Endothelial cell of umbilical vein (primary cell): Measurements from ENCODE around the gene VIL1. TPM values are rescaled to one million over a fixed set of nuclear protein-coding genes. Genes with fewer than 3 reads are reported as not detected.

Source experiments
- BruUV-seq: library from RNA; stranded (reverse); fragments of 400-500 nt; replicated peaks from 2 replicates; lab custom pipeline; 2021; lab: Mats Ljungman, UMichigan
- CTCF ChIA-PET: fragments of 300-600, 350-600 bp; sonication (Branson Sonifier 250); formaldehyde crosslinking; loops from one replicate; lab custom pipeline; 2021; ENCODE audit warnings: antibody characterized with exemption, inconsistent platforms; lab: Charles Lee
- POLR2A ChIA-PET: fragments of 300-600, 350-600 bp; sonication (Branson Sonifier 250); formaldehyde crosslinking; loops from one replicate; lab custom pipeline; 2021; ENCODE audit warnings: antibody characterized with exemption, inconsistent platforms; lab: Charles Lee
- DNase-seq: peaks from one replicate; pipeline ENCODE4 v3.0.0-alpha.2; 2011; ENCODE audit warnings: low read depth, low spot score
- FAIRE-seq: peaks from 2 replicates; lab custom pipeline; 2011; peaks lifted over from hg19 to GRCh38; lab: Jason Lieb, UNC
- H2AFZ ChIP-seq: 2 replicates; pipeline ENCODE4 v1.6.0; 2012; ENCODE audit warnings: low read depth, low read length, control low read depth, inconsistent platforms
- H3K27ac ChIP-seq: 2 replicates; pipeline ENCODE4 v1.5.1; 2011; ENCODE audit warnings: low read depth, mild to moderate bottlenecking, control low read depth, low read length, moderate library complexity; ENCODE audit not compliant: insufficient read depth
- H3K27me3 ChIP-seq, 2 experiments: 2 replicates each; pipeline versions ENCODE4 v1.6.0 to v1.6.1; 2011; ENCODE audit warnings: low read length in 2 of 2, mixed read lengths in 1 of 2; ENCODE audit not compliant: control insufficient read depth in 2 of 2, insufficient read depth in 2 of 2
- H3K36me3 ChIP-seq, 2 experiments: 2 replicates in 1 of 2; 3 replicates in 1 of 2; pipeline ENCODE4 v1.5.1; 2011; ENCODE audit warnings: low read length in 2 of 2, mild to moderate bottlenecking in 1 of 2, moderate library complexity in 1 of 2; ENCODE audit not compliant: control insufficient read depth in 2 of 2, insufficient read depth in 2 of 2; ENCODE audit errors: extremely low read depth in 1 of 2
- H3K4me1 ChIP-seq: 3 replicates; pipeline ENCODE4 v1.5.1; 2011; ENCODE audit warnings: mild to moderate bottlenecking, low read length; ENCODE audit not compliant: control insufficient read depth, insufficient read depth; ENCODE audit errors: extremely low read depth
- H3K4me2 ChIP-seq: 2 replicates; pipeline ENCODE4 v1.6.1; 2011; ENCODE audit warnings: low read length, control low read depth, mixed read lengths; ENCODE audit not compliant: insufficient read depth
- H3K4me3 ChIP-seq, 3 experiments: fragments of 200-600 bp in 1 of 3; sonication (generic), shearing (Covaris generic) in 1 of 3; replicated peaks in 1 of 3; 2 replicates each; pipeline ENCODE4 v1.5.1; 2011 to 2016; ENCODE audit warnings: control low read depth in 3 of 3, low read length in 3 of 3, mild to moderate bottlenecking in 2 of 3, inconsistent platforms in 1 of 3, low read depth in 1 of 3, moderate library complexity in 1 of 3; ENCODE audit not compliant: insufficient read depth in 1 of 3
- H3K79me2 ChIP-seq: 2 replicates; pipeline ENCODE4 v1.6.0; 2012; ENCODE audit warnings: low read length, inconsistent platforms; ENCODE audit not compliant: control insufficient read depth, insufficient read depth
- H3K9ac ChIP-seq: replicated peaks from 2 replicates; pipeline ENCODE3; 2011; ENCODE audit warnings: low read length, control low read depth; ENCODE audit not compliant: insufficient read depth; ENCODE audit errors: extremely low read depth
- H3K9me1 ChIP-seq: replicated peaks from 3 replicates; pipeline ENCODE4 v1.6.0; 2011; ENCODE audit warnings: mild to moderate bottlenecking, low read length; ENCODE audit not compliant: control insufficient read depth, insufficient read depth; ENCODE audit errors: extremely low read depth
- H3K9me3 ChIP-seq: replicated peaks from 2 replicates; pipeline ENCODE4 v1.5.1; 2012; ENCODE audit warnings: low read length, inconsistent platforms; ENCODE audit not compliant: control insufficient read depth, insufficient read depth
- H4K20me1 ChIP-seq: replicated peaks from 2 replicates; pipeline ENCODE3; 2011; ENCODE audit warnings: mild to moderate bottlenecking, low read length; ENCODE audit not compliant: control insufficient read depth, insufficient read depth; ENCODE audit errors: extremely low read depth
- CTCF ChIP-seq, 2 donors: IDR thresholded peaks; 1 replicate in 1 of 2; 2 replicates in 1 of 2; pipeline ENCODE4 v1.5.1; 2011; ENCODE audit warnings: low read length in 2 of 2, mild to moderate bottlenecking in 2 of 2, moderate library complexity in 2 of 2, control low read depth in 1 of 2, inconsistent platforms in 1 of 2, low read depth in 1 of 2; ENCODE audit not compliant: insufficient read depth in 1 of 2; ENCODE audit errors: extremely low read depth in 1 of 2
- EZH2 ChIP-seq: IDR thresholded peaks from 2 replicates; pipeline ENCODE4 v1.6.1; 2012; ENCODE audit warnings: borderline replicate concordance, low read depth, mild to moderate bottlenecking, moderate library complexity, low read length, inconsistent platforms; ENCODE audit not compliant: severe bottlenecking
- FOS ChIP-seq: IDR thresholded peaks from 2 replicates; pipeline ENCODE4 v1.6.1; 2011; ENCODE audit warnings: mild to moderate bottlenecking, low read length, moderate library complexity, borderline replicate concordance; ENCODE audit not compliant: insufficient read depth
- GATA2 ChIP-seq: IDR thresholded peaks from 2 replicates; pipeline ENCODE4 v1.7.0; 2011; ENCODE audit warnings: low read depth, mild to moderate bottlenecking, moderate library complexity, mixed read lengths, low read length; ENCODE audit not compliant: insufficient read length, insufficient read depth
- JUN ChIP-seq: IDR thresholded peaks from 2 replicates; pipeline ENCODE4 v1.6.1; 2011; ENCODE audit warnings: borderline replicate concordance, low read depth; ENCODE audit not compliant: insufficient read length, insufficient read depth
- MAX ChIP-seq: IDR thresholded peaks from 2 replicates; pipeline ENCODE4 v1.6.1; 2011; ENCODE audit not compliant: insufficient read depth, insufficient read length
- MYC ChIP-seq: IDR thresholded peaks from one replicate; pipeline ENCODE4 v1.6.1; 2011; ENCODE audit warnings: mild to moderate bottlenecking, low read depth, low read length
- POLR2A ChIP-seq: IDR thresholded peaks from 2 replicates; pipeline ENCODE4 v1.6.1; 2012; ENCODE audit warnings: low read depth, mild to moderate bottlenecking, control low read depth, low read length
- POLR2AphosphoS5 ChIP-seq: IDR thresholded peaks from 2 replicates; pipeline ENCODE4 v1.6.1; 2012; ENCODE audit warnings: low read depth, mild to moderate bottlenecking, control low read depth, low read length, moderate library complexity; ENCODE audit not compliant: insufficient read depth
- dilution Hi-C: fragments of 300-500 bp; cut with MboI; formaldehyde crosslinking; loops from one replicate; pipeline ENCODE4 v1.15.0; 2019; ENCODE audit warnings: low sequenced_read_pairs; ENCODE audit not compliant: extremely low pct_ligation_motif_present
- intact Hi-C: fragments of 100-400 bp; cut with micrococcal nuclease; formaldehyde crosslinking; loops from one replicate; pipeline ENCODE4 v1.10.0; 2022
- polyA plus RNA-seq, 4 experiments: library from polyadenylated mRNA; depleted of rRNA in 3 of 4; stranded (reverse) in 3 of 4; unstranded in 1 of 4; fragments of >200 nt; gene quantifications; 2 replicates each; pipeline versions ENCODE4 v1.2.1 to v1.2.3, GENCODE V29; 2011 to 2012; ENCODE audit warnings: missing spikeins in 1 of 4
- total RNA-seq: library from RNA; stranded (reverse); gene quantifications from 2 replicates; pipeline ENCODE4 v1.2.3, GENCODE V29; 2021

Gene VIL1
- total and polyA plus RNA-seq, 2 donors (not counting 3 experiments of a cell fraction or from before 2014, with no cell fraction given) = not detected

- DNase-seq (no peak), FAIRE-seq (no peak)
- no peaks in the 10 kb centered on the region for H3K27me3 ChIP-seq
- TF ChIP-seq EZH2 = no peak
- TF ChIP-seq CTCF (IDR thresholded peaks at IDR 0.05; ENCODE audit: extremely low read depth in 1 of 2, insufficient read depth in 1 of 2, low read depth in 1 of 2, low read length in 2 of 2) = no peak
- TF ChIP-seq POLR2A = no peak
- TF ChIP-seq FOS = no peak
- no peak for TF ChIP-seq MAX
- no peak for TF ChIP-seq POLR2AphosphoS5
- no peak for TF ChIP-seq MYC
- no peak for TF ChIP-seq JUN
- TF ChIP-seq GATA2 = no peak
- no peak overlapping the region for H3K4me3 ChIP-seq
- H3K9ac ChIP-seq = no peak overlapping the region
- H3K4me2 ChIP-seq = no peak overlapping the region
- H3K27ac ChIP-seq = no peak overlapping the region
- H2AFZ ChIP-seq = no peak overlapping the region
- no peaks in the 10 kb centered on the region for H3K9me3 ChIP-seq
- no peaks in the 10 kb centered on the region for H3K36me3 ChIP-seq
- dilution Hi-C loops = no loop called here
- intact Hi-C loops = no loop called here
- H3K9me1 ChIP-seq = no peaks in the 10 kb centered on the region
- BruUV-seq = no TSS peak
- CTCF ChIA-PET = interaction anchor here (1.1 to 1.6 kb wide), 2 partner anchors 10 to 297 kb away, joined by 4 to 5 read pairs; no protein-coding TSS in a partner anchor
- H4K20me1 ChIP-seq = no peaks in the 10 kb centered on the region
- POLR2A ChIA-PET = no interaction called here
- no peaks in the 10 kb centered on the region for H3K4me1 ChIP-seq
- H3K79me2 ChIP-seq = no peaks in the 10 kb centered on the region
Observed at GRCh38 chr2:218429911-218430692, 11.2 kb downstream of the VIL1 start.
